ENCODE results near the gene SHOC2. TPM values are rescaled to one million over a fixed set of nuclear protein-coding genes. Genes with fewer than 3 reads are reported as not detected.

Gene SHOC2
- total RNA-seq, 2 experiments from 2014 or later = 43.0 to 47.8 TPM

- Mint-ChIP-seq H3K4me3 (peak overlapping the region; percentile 49), H3K27ac (peak overlapping the region; percentile 55), H3K4me1 (peaks cover 46% of the 10 kb centered on the region), H3K27me3 (no peaks in the 10 kb centered on the region), H3K9me3 (no peaks in the 10 kb centered on the region), H3K36me3 (ENCODE audit: low read depth) (peaks cover 58% of the 10 kb centered on the region)
- no peak for DNase-seq
- ChIA-PET POLR2A (no interaction called here), CTCF (interaction anchor here (0.7 to 1.6 kb wide), 4 partner anchors 11 to 190 kb away, joined by 3 to 4 read pairs (median 3); no protein-coding TSS in a partner anchor)
These were observed 35.5 kb upstream of the SHOC2 start for GRCh38 chr10:110883924-110884323.

- CTCF ChIA-PET = interaction anchor here (1.0 to 1.5 kb wide), 3 partner anchors 10 to 144 kb away, joined by 3 to 8 read pairs (median 4); no protein-coding TSS in a partner anchor
- Mint-ChIP-seq H3K27me3 (no peaks in the 10 kb centered on the region), H3K9me3 (no peaks in the 10 kb centered on the region), H3K36me3 (ENCODE audit: low read depth) (peaks cover 56% of the 10 kb centered on the region), H3K27ac (no peak overlapping the region), H3K4me1 (peaks cover 34% of the 10 kb centered on the region), H3K4me3 (no peak overlapping the region)
- no peak for DNase-seq
- POLR2A ChIA-PET = no interaction called here
These were observed 33.3 kb upstream of the SHOC2 start for GRCh38 chr10:110885932-110886674.

- POLR2A ChIA-PET = no interaction called here
- CTCF ChIA-PET = interaction anchor here (0.6 to 1.5 kb wide), 4 partner anchors 12 to 141 kb away, joined by 3 to 8 read pairs (median 4); no protein-coding TSS in a partner anchor
- no peak overlapping the region for H3K27ac Mint-ChIP-seq
- peaks cover 49% of the 10 kb centered on the region for H3K36me3 Mint-ChIP-seq (ENCODE audit: low read depth)
- no peak overlapping the region for H3K4me3 Mint-ChIP-seq
- peaks cover 25% of the 10 kb centered on the region for H3K4me1 Mint-ChIP-seq
- DNase-seq = no peak
- H3K9me3 Mint-ChIP-seq = no peaks in the 10 kb centered on the region
- H3K27me3 Mint-ChIP-seq = no peaks in the 10 kb centered on the region
These were observed 31.8 kb upstream of the SHOC2 start for GRCh38 chr10:110887560-110887959.

GRCh38 chr10:110892602-110893288, 26.7 kb upstream of the SHOC2 start:
- Mint-ChIP-seq H3K4me1 (peaks cover 5% of the 10 kb centered on the region), H3K4me3 (no peak overlapping the region), H3K9me3 (no peaks in the 10 kb centered on the region), H3K27me3 (no peaks in the 10 kb centered on the region), H3K36me3 (ENCODE audit: low read depth) (peaks cover 46% of the 10 kb centered on the region), H3K27ac (no peak overlapping the region)
- ChIA-PET POLR2A (no interaction called here), CTCF (interaction anchor here (1.6 to 1.7 kb wide), 2 partner anchors 10 to 16 kb away, joined by 5 to 6 read pairs; no protein-coding TSS in a partner anchor)
- no peak for DNase-seq

- Mint-ChIP-seq H3K4me3 (no peak overlapping the region), H3K27me3 (no peaks in the 10 kb centered on the region), H3K9me3 (no peaks in the 10 kb centered on the region), H3K36me3 (ENCODE audit: low read depth) (peaks cover 48% of the 10 kb centered on the region), H3K4me1 (peaks cover 5% of the 10 kb centered on the region), H3K27ac (no peak overlapping the region)
- CTCF ChIA-PET = interaction anchor here (1.2 to 1.7 kb wide), 4 partner anchors 9 to 155 kb away, joined by 3 to 6 read pairs (median 5); partner anchors contain the start of gene PDCD4
- DNase-seq = no peak
- POLR2A ChIA-PET = no interaction called here
These were observed 25.7 kb upstream of the SHOC2 start for GRCh38 chr10:110893559-110894179.

GRCh38 chr10:110897184-110897583, 22.2 kb upstream of the SHOC2 start:
- H3K4me1 Mint-ChIP-seq = peaks cover 13% of the 10 kb centered on the region
- peaks cover 56% of the 10 kb centered on the region for H3K36me3 Mint-ChIP-seq (ENCODE audit: low read depth)
- POLR2A ChIA-PET = no interaction called here
- CTCF ChIA-PET = interaction anchor here (1.0 to 2.4 kb wide), 5 partner anchors 10 to 152 kb away, joined by 3 to 11 read pairs (median 7); partner anchors contain the start of genes BBIP1 and SHOC2
- H3K9me3 Mint-ChIP-seq = no peaks in the 10 kb centered on the region
- no peak overlapping the region for H3K27ac Mint-ChIP-seq
- H3K4me3 Mint-ChIP-seq = no peak overlapping the region
- H3K27me3 Mint-ChIP-seq = no peaks in the 10 kb centered on the region
- DNase-seq = no peak

- H3K27me3 Mint-ChIP-seq = no peaks in the 10 kb centered on the region
- H3K36me3 Mint-ChIP-seq (ENCODE audit: low read depth) = peaks cover 60% of the 10 kb centered on the region
- DNase-seq = no peak
- no peak overlapping the region for H3K27ac Mint-ChIP-seq
- ChIA-PET CTCF (interaction anchor here (0.6 to 2.4 kb wide), 3 partner anchors 20 to 62 kb away, joined by 3 to 11 read pairs (median 3); partner anchors contain the start of genes BBIP1 and SHOC2), POLR2A (no interaction called here)
- no peak overlapping the region for H3K4me3 Mint-ChIP-seq
- H3K9me3 Mint-ChIP-seq = no peaks in the 10 kb centered on the region
- peaks cover 24% of the 10 kb centered on the region for H3K4me1 Mint-ChIP-seq
These were observed 21.0 kb upstream of the SHOC2 start for GRCh38 chr10:110898391-110898790.

GRCh38 chr10:110900983-110901382, 18.4 kb upstream of the SHOC2 start:
- H3K36me3 Mint-ChIP-seq (ENCODE audit: low read depth) = peaks cover 56% of the 10 kb centered on the region
- CTCF ChIA-PET = interaction anchor here (1.1 to 2.5 kb wide), 7 partner anchors 9 to 155 kb away, joined by 3 to 9 read pairs (median 4); partner anchors contain the start of gene BBIP1
- no peak for DNase-seq

GRCh38 chr10:110901954-110902819, 17.2 kb upstream of the SHOC2 start:
- Mint-ChIP-seq H3K4me3 (no peak overlapping the region), H3K27me3 (no peaks in the 10 kb centered on the region), H3K27ac (no peak overlapping the region), H3K36me3 (ENCODE audit: low read depth) (peaks cover 52% of the 10 kb centered on the region), H3K9me3 (no peaks in the 10 kb centered on the region), H3K4me1 (peaks cover 22% of the 10 kb centered on the region)
- DNase-seq = no peak
- CTCF ChIA-PET = interaction anchor here (0.8 to 2.5 kb wide), 8 partner anchors 8 to 153 kb away, joined by 3 to 9 read pairs (median 4); partner anchors contain the start of gene BBIP1
- POLR2A ChIA-PET = interaction anchor here (1.4 kb wide), 1 partner anchor 16 kb away, joined by 4 read pairs; the partner anchor contains the start of gene BBIP1

More at GRCh38 chr10:110900983-110901382, 18.4 kb upstream of the SHOC2 start:
- POLR2A ChIA-PET = no interaction called here
- H3K4me1 Mint-ChIP-seq = peaks cover 22% of the 10 kb centered on the region
- H3K9me3 Mint-ChIP-seq = no peaks in the 10 kb centered on the region
- H3K27ac Mint-ChIP-seq = no peak overlapping the region
- no peaks in the 10 kb centered on the region for H3K27me3 Mint-ChIP-seq
- no peak overlapping the region for H3K4me3 Mint-ChIP-seq

GRCh38 chr10:110903280-110904278, 15.8 kb upstream of the SHOC2 start:
- CTCF ChIA-PET = interaction anchor here (1.2 to 1.3 kb wide), 3 partner anchors 10 to 154 kb away, joined by 3 to 6 read pairs (median 3); partner anchors contain the start of gene PDCD4
- POLR2A ChIA-PET = no interaction called here
- Mint-ChIP-seq H3K36me3 (ENCODE audit: low read depth) (peaks cover 46% of the 10 kb centered on the region), H3K27ac (no peak overlapping the region), H3K4me3 (no peak overlapping the region), H3K27me3 (no peaks in the 10 kb centered on the region), H3K9me3 (no peaks in the 10 kb centered on the region), H3K4me1 (peaks cover 24% of the 10 kb centered on the region)
- no peak for DNase-seq

- Mint-ChIP-seq H3K27ac (no peak overlapping the region), H3K27me3 (no peaks in the 10 kb centered on the region), H3K9me3 (no peaks in the 10 kb centered on the region), H3K4me3 (no peak overlapping the region), H3K36me3 (ENCODE audit: low read depth) (peaks cover 11% of the 10 kb centered on the region), H3K4me1 (peaks cover 2% of the 10 kb centered on the region)
- CTCF ChIA-PET = interaction anchor here (0.6 to 2.4 kb wide), 5 partner anchors 8 to 238 kb away, joined by 3 to 9 read pairs (median 4); no protein-coding TSS in a partner anchor
- no peak for DNase-seq
- POLR2A ChIA-PET = no interaction called here
These were observed 9.3 kb upstream of the SHOC2 start for GRCh38 chr10:110910138-110910537.

All from activated CD4-positive, alpha-beta T cell treated with anti-CD3 and anti-CD28 coated beads, Interleukin-2, amount 10 ng/mL, durations not matched to agents 7 days and 5 days (primary cell).